Liver (tissue), 3 donors: ENCODE results near the gene RBM38.

Experiments used
- EGR1 ChIP-seq, 2 donors: IDR thresholded peaks; 2 replicates each; pipeline ENCODE4 v1.6.1; 2016 to 2018; ENCODE audit warnings: antibody characterized with exemption in 2 of 2, low read depth in 2 of 2
- FOXA1 ChIP-seq: IDR thresholded peaks from 2 replicates; pipeline ENCODE4 v1.6.1; 2016; ENCODE audit warnings: antibody characterized with exemption
- GABPA ChIP-seq, 2 donors: IDR thresholded peaks in 1 of 2; conservative IDR thresholded peaks in 1 of 2; 2 replicates each; pipeline ENCODE4 v1.6.1; 2016; ENCODE audit warnings: antibody characterized with exemption in 2 of 2, mild to moderate bottlenecking in 1 of 2, moderate library complexity in 1 of 2
- HNF4G ChIP-seq: IDR thresholded peaks from 2 replicates; pipeline ENCODE4 v1.6.1; 2016; ENCODE audit warnings: antibody characterized with exemption
- NR2F2 ChIP-seq: IDR thresholded peaks from 2 replicates; pipeline ENCODE4 v1.6.1; 2016; ENCODE audit warnings: antibody characterized with exemption
- RAD21 ChIP-seq, 2 donors: IDR thresholded peaks; 2 replicates each; pipeline ENCODE4 v1.6.1; 2016; ENCODE audit warnings: antibody characterized with exemption in 2 of 2, mild to moderate bottlenecking in 2 of 2
- RXRA ChIP-seq, 2 donors: IDR thresholded peaks; 2 replicates each; pipeline ENCODE4 v1.6.1; 2017 to 2018; ENCODE audit warnings: antibody characterized with exemption in 2 of 2, mild to moderate bottlenecking in 1 of 2
- SP1 ChIP-seq: IDR thresholded peaks from 2 replicates; pipeline ENCODE4 v1.6.1; 2018; ENCODE audit warnings: antibody characterized with exemption, mild to moderate bottlenecking
- TAF1 ChIP-seq: conservative IDR thresholded peaks from 2 replicates; pipeline ENCODE4 v1.6.1; 2016; ENCODE audit warnings: antibody characterized with exemption, mild to moderate bottlenecking
- YY1 ChIP-seq: IDR thresholded peaks from 2 replicates; pipeline ENCODE4 v1.6.1; 2016; ENCODE audit warnings: antibody characterized with exemption, mild to moderate bottlenecking
- TF ChIP-seq, protein P1 (sequence below): fragments of 150-350 bp; IDR thresholded peaks from 2 replicates; pipeline ENCODE4 v1.5.1; 2017; ENCODE audit warnings: improper control_type of control experiment, low read depth, low read length; ENCODE audit not compliant: missing input control
- TF ChIP-seq, protein P2 (sequence below): IDR thresholded peaks from 2 replicates; pipeline ENCODE4 v1.6.1; 2016; ENCODE audit warnings: antibody characterized with exemption
- TF ChIP-seq, protein P3 (sequence below): IDR thresholded peaks from 2 replicates; pipeline ENCODE4 v1.6.1; 2016; ENCODE audit warnings: antibody characterized with exemption, mild to moderate bottlenecking
- TF ChIP-seq, protein P4 (sequence below): IDR thresholded peaks from 2 replicates; pipeline ENCODE4 v1.6.1; 2016; ENCODE audit warnings: antibody characterized with exemption
- donor health status: healthy.
- donor health status: healthy.

DNA sequence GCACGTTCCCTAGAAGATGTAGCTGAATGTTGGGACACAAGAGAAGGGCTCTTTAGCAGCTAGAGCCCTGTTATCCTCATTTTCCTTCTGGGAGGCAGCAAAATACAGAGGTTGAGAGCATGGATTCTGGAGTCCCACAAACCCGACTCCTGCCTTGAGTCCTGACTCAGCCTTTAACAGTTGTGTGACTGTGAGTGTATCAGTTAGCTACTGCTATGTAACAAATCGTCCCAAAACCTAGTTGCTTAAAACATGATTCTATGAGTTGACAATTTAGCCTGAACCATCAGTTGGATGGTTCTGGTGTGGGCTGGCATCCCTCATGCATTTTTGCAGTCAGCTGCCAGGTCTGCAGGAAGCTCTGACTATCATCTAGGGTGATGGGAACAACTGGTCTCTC is 54.6 kb downstream of the RBM38 start:
- TF ChIP-seq, protein P1, sequence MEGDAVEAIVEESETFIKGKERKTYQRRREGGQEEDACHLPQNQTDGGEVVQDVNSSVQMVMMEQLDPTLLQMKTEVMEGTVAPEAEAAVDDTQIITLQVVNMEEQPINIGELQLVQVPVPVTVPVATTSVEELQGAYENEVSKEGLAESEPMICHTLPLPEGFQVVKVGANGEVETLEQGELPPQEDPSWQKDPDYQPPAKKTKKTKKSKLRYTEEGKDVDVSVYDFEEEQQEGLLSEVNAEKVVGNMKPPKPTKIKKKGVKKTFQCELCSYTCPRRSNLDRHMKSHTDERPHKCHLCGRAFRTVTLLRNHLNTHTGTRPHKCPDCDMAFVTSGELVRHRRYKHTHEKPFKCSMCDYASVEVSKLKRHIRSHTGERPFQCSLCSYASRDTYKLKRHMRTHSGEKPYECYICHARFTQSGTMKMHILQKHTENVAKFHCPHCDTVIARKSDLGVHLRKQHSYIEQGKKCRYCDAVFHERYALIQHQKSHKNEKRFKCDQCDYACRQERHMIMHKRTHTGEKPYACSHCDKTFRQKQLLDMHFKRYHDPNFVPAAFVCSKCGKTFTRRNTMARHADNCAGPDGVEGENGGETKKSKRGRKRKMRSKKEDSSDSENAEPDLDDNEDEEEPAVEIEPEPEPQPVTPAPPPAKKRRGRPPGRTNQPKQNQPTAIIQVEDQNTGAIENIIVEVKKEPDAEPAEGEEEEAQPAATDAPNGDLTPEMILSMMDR, result no peak
- TF ChIP-seq GABPA (IDR thresholded peaks at IDR 0.05 in 1 of 2, conservative IDR thresholded peaks at IDR 0.05 in 1 of 2) (no peak), NR2F2 (no peak), HNF4G (no peak), TAF1 (no peak), RAD21 (IDR thresholded peaks at IDR 0.05) (no peak), YY1 (no peak), SP1 (no peak), FOXA1 (no peak), EGR1 (IDR thresholded peaks at IDR 0.05; ENCODE audit: low read depth in 2 of 2) (no peak), RXRA (IDR thresholded peaks at IDR 0.05) (no peak)
- TF ChIP-seq, protein P2, sequence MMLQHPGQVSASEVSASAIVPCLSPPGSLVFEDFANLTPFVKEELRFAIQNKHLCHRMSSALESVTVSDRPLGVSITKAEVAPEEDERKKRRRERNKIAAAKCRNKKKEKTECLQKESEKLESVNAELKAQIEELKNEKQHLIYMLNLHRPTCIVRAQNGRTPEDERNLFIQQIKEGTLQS, result no peak
- TF ChIP-seq, protein P3, sequence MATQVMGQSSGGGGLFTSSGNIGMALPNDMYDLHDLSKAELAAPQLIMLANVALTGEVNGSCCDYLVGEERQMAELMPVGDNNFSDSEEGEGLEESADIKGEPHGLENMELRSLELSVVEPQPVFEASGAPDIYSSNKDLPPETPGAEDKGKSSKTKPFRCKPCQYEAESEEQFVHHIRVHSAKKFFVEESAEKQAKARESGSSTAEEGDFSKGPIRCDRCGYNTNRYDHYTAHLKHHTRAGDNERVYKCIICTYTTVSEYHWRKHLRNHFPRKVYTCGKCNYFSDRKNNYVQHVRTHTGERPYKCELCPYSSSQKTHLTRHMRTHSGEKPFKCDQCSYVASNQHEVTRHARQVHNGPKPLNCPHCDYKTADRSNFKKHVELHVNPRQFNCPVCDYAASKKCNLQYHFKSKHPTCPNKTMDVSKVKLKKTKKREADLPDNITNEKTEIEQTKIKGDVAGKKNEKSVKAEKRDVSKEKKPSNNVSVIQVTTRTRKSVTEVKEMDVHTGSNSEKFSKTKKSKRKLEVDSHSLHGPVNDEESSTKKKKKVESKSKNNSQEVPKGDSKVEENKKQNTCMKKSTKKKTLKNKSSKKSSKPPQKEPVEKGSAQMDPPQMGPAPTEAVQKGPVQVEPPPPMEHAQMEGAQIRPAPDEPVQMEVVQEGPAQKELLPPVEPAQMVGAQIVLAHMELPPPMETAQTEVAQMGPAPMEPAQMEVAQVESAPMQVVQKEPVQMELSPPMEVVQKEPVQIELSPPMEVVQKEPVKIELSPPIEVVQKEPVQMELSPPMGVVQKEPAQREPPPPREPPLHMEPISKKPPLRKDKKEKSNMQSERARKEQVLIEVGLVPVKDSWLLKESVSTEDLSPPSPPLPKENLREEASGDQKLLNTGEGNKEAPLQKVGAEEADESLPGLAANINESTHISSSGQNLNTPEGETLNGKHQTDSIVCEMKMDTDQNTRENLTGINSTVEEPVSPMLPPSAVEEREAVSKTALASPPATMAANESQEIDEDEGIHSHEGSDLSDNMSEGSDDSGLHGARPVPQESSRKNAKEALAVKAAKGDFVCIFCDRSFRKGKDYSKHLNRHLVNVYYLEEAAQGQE, result no peak
- TF ChIP-seq, protein P4, sequence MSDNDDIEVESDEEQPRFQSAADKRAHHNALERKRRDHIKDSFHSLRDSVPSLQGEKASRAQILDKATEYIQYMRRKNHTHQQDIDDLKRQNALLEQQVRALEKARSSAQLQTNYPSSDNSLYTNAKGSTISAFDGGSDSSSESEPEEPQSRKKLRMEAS, result no peak
